DOHH2 (cell line): ENCODE results near the gene TMPRSS11E.

Experiments
- EZH2phosphoT487 ChIP-seq: fragments of 200-600 bp; sonication (generic); IDR thresholded peaks from 2 replicates; pipeline ENCODE4 v1.6.1; 2017; ENCODE audit warnings: borderline replicate concordance, mild to moderate bottlenecking, antibody characterized with exemption, low read length, moderate library complexity, mixed read lengths
- TF ChIP-seq, protein P1 (sequence below): fragments of 200-600 bp; sonication (generic); IDR thresholded peaks from one replicate; pipeline ENCODE4 v1.5.1; 2014; ENCODE audit warnings: antibody characterized with exemption, mild to moderate bottlenecking, low read depth, low read length; ENCODE audit not compliant: poor library complexity, severe bottlenecking

DNA sequence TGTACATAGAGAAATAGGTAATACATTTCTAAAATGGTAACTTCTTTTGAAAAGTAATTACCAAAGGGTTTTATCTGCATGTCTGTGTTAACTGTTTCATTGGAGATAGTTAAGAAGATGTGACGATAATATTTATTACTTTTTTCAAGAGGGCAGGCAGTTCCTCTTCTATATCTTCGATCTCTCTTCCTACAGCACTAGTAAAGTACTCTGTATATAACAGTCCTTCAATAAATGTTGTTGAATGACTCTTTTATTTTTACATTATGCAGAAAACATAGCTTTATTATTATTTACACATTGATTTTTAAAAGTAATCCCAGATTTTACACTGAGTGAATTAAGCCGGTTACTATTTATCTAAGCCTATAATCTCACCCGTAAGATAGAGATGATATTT is 51.8 kb downstream of the TMPRSS11E start:
- TF ChIP-seq, protein P1, sequence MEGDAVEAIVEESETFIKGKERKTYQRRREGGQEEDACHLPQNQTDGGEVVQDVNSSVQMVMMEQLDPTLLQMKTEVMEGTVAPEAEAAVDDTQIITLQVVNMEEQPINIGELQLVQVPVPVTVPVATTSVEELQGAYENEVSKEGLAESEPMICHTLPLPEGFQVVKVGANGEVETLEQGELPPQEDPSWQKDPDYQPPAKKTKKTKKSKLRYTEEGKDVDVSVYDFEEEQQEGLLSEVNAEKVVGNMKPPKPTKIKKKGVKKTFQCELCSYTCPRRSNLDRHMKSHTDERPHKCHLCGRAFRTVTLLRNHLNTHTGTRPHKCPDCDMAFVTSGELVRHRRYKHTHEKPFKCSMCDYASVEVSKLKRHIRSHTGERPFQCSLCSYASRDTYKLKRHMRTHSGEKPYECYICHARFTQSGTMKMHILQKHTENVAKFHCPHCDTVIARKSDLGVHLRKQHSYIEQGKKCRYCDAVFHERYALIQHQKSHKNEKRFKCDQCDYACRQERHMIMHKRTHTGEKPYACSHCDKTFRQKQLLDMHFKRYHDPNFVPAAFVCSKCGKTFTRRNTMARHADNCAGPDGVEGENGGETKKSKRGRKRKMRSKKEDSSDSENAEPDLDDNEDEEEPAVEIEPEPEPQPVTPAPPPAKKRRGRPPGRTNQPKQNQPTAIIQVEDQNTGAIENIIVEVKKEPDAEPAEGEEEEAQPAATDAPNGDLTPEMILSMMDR: no peak
- TF ChIP-seq EZH2phosphoT487: no peak
